Upper lobe of left lung (tissue), 4 donors: Measurements from ENCODE around the gene ZNF423.

Experiments
- CTCF ChIP-seq, 6 experiments: fragments of 450-650 bp in 4 of 6; fragments of 200-600 bp in 2 of 6; sonication (generic) in 2 of 6; IDR thresholded peaks; one replicate each; pipeline ENCODE4 v1.5.1; 2016 to 2019; ENCODE audit warnings: antibody characterized with exemption in 6 of 6
- POLR2AphosphoS5 ChIP-seq, 2 donors: sonication (generic); formaldehyde crosslinking; IDR thresholded peaks; one replicate each; pipeline ENCODE4 v1.5.1; 2017; ENCODE audit warnings: antibody characterized with exemption in 2 of 2

- TF ChIP-seq POLR2AphosphoS5 (IDR thresholded peaks at IDR 0.05) = no peak
- no peak for TF ChIP-seq CTCF (IDR thresholded peaks at IDR 0.05)
Measured at GRCh38 chr16:49720225-49720624, 135.7 kb downstream of the ZNF423 start.
